Spleen (tissue), 11 donors: ENCODE data around the gene DBNL. TPM values are rescaled to one million over a fixed set of nuclear protein-coding genes. Genes with fewer than 3 reads are reported as not detected.

Experiments
- DNase-seq: peaks from one replicate; pipeline ENCODE4 v3.0.0-alpha.2; 2020
- H3K27ac ChIP-seq, 8 donors: fragments of 200-600 bp; sonication (generic) in 7 of 8; 1 replicate in 4 of 8; 2 replicates in 4 of 8; pipeline versions ENCODE4 v1.5.0 to v1.8.0; 2016 to 2021; ENCODE audit warnings: inconsistent platforms in 4 of 8, mild to moderate bottlenecking in 4 of 8, moderate library complexity in 1 of 8
- H3K27me3 ChIP-seq, 7 donors: fragments of 200-600 bp; sonication (generic) in 6 of 7; replicated peaks in 1 of 7; 1 replicate in 4 of 7; 2 replicates in 3 of 7; pipeline versions ENCODE4 v1.5.0 to v1.8.0; 2016 to 2021; ENCODE audit warnings: inconsistent platforms in 3 of 7, mild to moderate bottlenecking in 1 of 7
- H3K36me3 ChIP-seq, 6 donors: fragments of 200-600 bp; sonication (generic) in 5 of 6; 1 replicate in 4 of 6; 2 replicates in 2 of 6; pipeline versions ENCODE4 v1.5.0 to v1.8.0; 2016 to 2021; ENCODE audit warnings: inconsistent platforms in 2 of 6
- H3K4me1 ChIP-seq, 6 donors: fragments of 200-600 bp; sonication (generic) in 5 of 6; 1 replicate in 3 of 6; 2 replicates in 3 of 6; pipeline versions ENCODE4 v1.5.0 to v1.8.0; 2016 to 2021; ENCODE audit warnings: inconsistent platforms in 3 of 6
- H3K4me3 ChIP-seq, 8 donors: fragments of 200-600 bp; sonication (generic) in 7 of 8; 1 replicate in 4 of 8; 2 replicates in 4 of 8; pipeline versions ENCODE4 v1.5.0 to v1.8.0; 2016 to 2021; ENCODE audit warnings: inconsistent platforms in 4 of 8, mild to moderate bottlenecking in 4 of 8, moderate library complexity in 2 of 8
- H3K9me3 ChIP-seq, 8 donors: fragments of 200-600 bp; sonication (generic) in 7 of 8; 1 replicate in 4 of 8; 2 replicates in 4 of 8; pipeline versions ENCODE4 v1.5.0 to v1.8.0; 2016 to 2021; ENCODE audit warnings: inconsistent platforms in 4 of 8
- CTCF ChIP-seq, 11 experiments: fragments of 200-600 bp in 7 of 11; fragments of 450-650 bp in 4 of 11; sonication (generic) in 4 of 11; IDR thresholded peaks in 8 of 11; conservative IDR thresholded peaks in 3 of 11; 1 replicate in 7 of 11; 2 replicates in 4 of 11; pipeline versions ENCODE4 v1.4.0 to v1.8.0; 2016 to 2021; ENCODE audit warnings: antibody characterized with exemption in 11 of 11, inconsistent platforms in 4 of 11, mild to moderate bottlenecking in 1 of 11
- POLR2A ChIP-seq, 3 donors: fragments of 450-650 bp; IDR thresholded peaks; one replicate each; pipeline ENCODE4 v1.5.1; 2017; ENCODE audit warnings: antibody characterized with exemption in 3 of 3, mild to moderate bottlenecking in 1 of 3
- POLR2AphosphoS5 ChIP-seq, 3 donors: sonication (generic); formaldehyde crosslinking; IDR thresholded peaks; one replicate each; pipeline ENCODE4 v1.5.1; 2017; ENCODE audit warnings: antibody characterized with exemption in 3 of 3
- WGBS, 5 donors: extraction: QIAGEN DNeasy Blood & Tissue Kit in 3 of 5; methylation state at CpG; one replicate each; pipeline versions ENCODE4 v1.1.5 to v1.1.7; 2013 to 2018; 5-methylcytosine and 5-hydroxymethylcytosine counted together
- intact Hi-C: fragments of 100-400 bp; cut with DNase I; formaldehyde crosslinking; loops from one replicate; pipeline ENCODE4 v1.15.0; 2023; ENCODE audit warnings: low total_unique reads
- polyA plus RNA-seq, 3 donors: library from polyadenylated mRNA; stranded (reverse); fragments of 200-250 nt; gene quantifications; one replicate each; pipeline ENCODE4 v1.2.1, GENCODE V29; 2013
- total RNA-seq, 7 donors: library from RNA; depleted of rRNA in 3 of 7; stranded (reverse); fragments of >200 nt in 3 of 7; fragmentation: NEBNext Ultra II Directional in 4 of 7; extraction: Animal tissue kit (Norgen Biotek cat#: 25700) in 4 of 7; gene quantifications; one replicate each; pipeline versions ENCODE4 v1.1.0 to v1.2.1, GENCODE V29; 2016 to 2021
- donor health status: healthy with polysubstance abuse.
- donor health status: DM: no; HTN: no; CAD: no; lungs with moderate emphysema.
- donor health status: DM: no; HTN: no; CAD: no.
- donor health status: Bipolar disorder and iron deficiency.
- donor health status: healthy.
- donor health status: DM: no; HTN: no; CAD: no.
- donor health status: DM: yes; HTN: yes; CAD: no.

The DBNL gene
- total and polyA plus RNA-seq, 10 donors = 118 to 257 (median 206) TPM

DNA sequence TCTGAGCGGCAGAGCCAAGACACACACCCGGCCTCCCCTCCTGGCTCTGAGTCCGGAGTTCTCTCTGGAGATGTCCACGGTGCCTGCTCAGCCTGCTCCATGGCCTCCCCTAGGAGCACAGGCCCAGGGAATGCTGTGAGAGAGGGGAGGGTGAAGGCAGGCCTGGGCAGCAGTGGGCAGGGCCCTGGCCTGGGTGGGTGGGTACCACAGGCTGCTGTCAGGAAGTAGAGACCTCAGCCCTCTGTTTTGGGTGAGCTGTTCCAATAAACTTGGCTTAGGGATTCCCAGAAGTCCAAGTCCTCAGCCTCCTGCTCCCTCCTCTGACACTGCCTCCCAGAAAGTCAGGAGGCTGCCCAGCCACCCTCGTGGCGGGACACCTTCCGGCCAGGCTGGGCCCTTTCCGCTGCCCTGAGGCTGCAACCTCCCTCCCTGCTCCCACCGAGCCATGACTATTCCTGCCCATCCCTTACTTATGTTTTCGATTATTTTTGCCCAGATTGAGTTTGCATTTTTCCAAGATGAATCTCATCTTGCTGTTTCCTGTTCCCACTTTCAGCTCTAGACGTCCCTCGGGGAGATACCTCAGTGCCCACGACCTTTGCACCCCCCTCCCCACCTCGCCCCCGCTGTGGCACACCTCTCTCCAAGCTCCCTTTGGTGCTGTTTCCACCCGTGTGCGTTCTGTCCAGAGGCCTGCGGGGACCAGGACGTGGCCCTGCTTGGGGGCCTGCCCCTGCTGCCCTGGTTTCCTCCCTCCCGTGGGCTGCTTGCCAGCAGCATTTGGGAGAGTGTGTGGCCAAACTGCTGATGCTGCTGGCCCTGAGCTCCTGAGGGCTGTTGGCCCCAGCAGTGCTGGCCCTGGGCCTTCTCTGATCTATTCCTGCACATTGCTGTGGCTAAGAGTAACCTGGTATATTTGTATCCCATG is 43.7 kb downstream of the DBNL start:
- H3K36me3 ChIP-seq = no peaks in the 10 kb centered on the region
- no peak overlapping the region for H3K4me3 ChIP-seq
- no peaks in the 10 kb centered on the region for H3K9me3 ChIP-seq
- H3K27ac ChIP-seq = peak overlapping the region; percentile 65 to 82 (median 76)
- WGBS, 5 donors = 53 to 69% (median 61%) methylated on average over 20 of the region's 20 CpGs
- H3K27me3 ChIP-seq = no peaks in the 10 kb centered on the region
- intact Hi-C loops = loop anchor here (5.0 kb wide), 1 partner anchor 114 kb away; the partner anchor contains the start of gene YKT6
- peaks cover 0 to 36% (median 22%) of the 10 kb centered on the region in 6 donors for H3K4me1 ChIP-seq
- DNase-seq = peak; percentile 79
- peak; percentile 30 to 71 (median 69) for TF ChIP-seq POLR2AphosphoS5 (IDR thresholded peaks at IDR 0.05)
- no peak for TF ChIP-seq POLR2A (IDR thresholded peaks at IDR 0.05)
- TF ChIP-seq CTCF (IDR thresholded peaks at IDR 0.05 in 8 of 11, conservative IDR thresholded peaks at IDR 0.05 in 3 of 11) = no peak

DNA sequence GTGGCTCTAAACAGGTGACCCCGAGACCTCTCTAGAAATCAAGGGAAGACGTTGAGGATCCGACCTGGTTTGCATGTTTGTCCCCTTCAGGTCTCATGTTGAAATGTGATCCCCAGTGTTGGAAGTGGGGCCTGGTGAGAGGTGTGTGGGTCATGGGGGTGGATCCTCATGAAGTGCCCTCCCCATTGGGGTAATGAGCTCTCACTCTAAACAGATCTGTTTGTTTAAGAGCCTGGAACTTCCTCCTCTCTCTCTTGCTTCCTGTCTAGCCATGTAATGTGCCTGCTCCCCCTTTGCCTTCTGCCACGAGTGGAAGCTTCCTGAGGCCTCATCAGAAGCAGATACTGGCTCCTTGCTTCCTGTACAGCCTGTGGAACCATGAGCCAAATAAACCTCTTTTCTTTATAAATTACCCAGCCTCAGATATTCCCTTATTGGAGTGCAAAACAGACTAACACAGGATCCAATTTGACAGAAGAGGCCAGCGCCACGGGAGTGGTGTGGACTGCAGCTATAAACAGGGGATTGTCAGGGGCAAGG is 48.7 kb downstream of the DBNL start:
- H3K36me3 ChIP-seq = no peaks in the 10 kb centered on the region
- no peak for TF ChIP-seq POLR2AphosphoS5 (IDR thresholded peaks at IDR 0.05)
- TF ChIP-seq CTCF (IDR thresholded peaks at IDR 0.05 in 8 of 11, conservative IDR thresholded peaks at IDR 0.05 in 3 of 11) = no peak
- TF ChIP-seq POLR2A (IDR thresholded peaks at IDR 0.05) = no peak
- H3K4me3 ChIP-seq = no peak overlapping the region
- no peaks in the 10 kb centered on the region for H3K9me3 ChIP-seq
- whole genome bisulfite sequencing, 5 donors = 73 to 80% (median 75%) methylated on average over 6 of the region's 6 CpGs
- intact Hi-C loops = no loop called here
- peak; percentile 17 for DNase-seq
- peaks cover 0 to 55% (median 35%) of the 10 kb centered on the region in 6 donors for H3K4me1 ChIP-seq
- peak overlapping the region in 2 of 8 donors; percentile 3 to 7 for H3K27ac ChIP-seq
- no peaks in the 10 kb centered on the region for H3K27me3 ChIP-seq

DNA sequence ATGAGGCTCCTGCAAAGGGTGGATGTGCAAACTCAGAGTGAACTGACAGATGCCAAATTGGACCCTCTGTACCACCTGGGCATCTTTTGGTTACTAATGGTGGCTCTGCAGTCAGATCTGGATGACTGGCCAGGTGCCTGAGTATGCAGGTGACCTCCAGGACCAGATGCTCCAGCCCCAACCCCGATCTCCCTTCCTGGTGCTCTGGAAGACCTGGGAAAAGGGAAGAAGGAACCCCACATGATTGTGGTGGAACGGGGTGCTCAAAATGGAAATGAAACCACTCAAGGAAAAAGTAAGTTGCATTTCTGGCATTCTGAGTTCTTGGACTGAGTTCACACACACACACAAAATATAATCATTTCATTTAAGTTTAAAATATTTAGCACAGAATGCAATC is 49.9 kb downstream of the DBNL start:
- no peak for TF ChIP-seq POLR2A (IDR thresholded peaks at IDR 0.05)
- Histone ChIP-seq H3K9me3 (no peaks in the 10 kb centered on the region), H3K27ac (peak overlapping the region in 5 of 8 donors; percentile 14 to 71 (median 41)), H3K27me3 (no peaks in the 10 kb centered on the region), H3K4me3 (no peak overlapping the region), H3K36me3 (no peaks in the 10 kb centered on the region), H3K4me1 (peaks cover 0 to 47% (median 29%) of the 10 kb centered on the region in 6 donors)
- no peak for DNase-seq
- intact Hi-C loops = no loop called here
- 44 to 59% (median 52%) methylated on average over 2 of the region's 2 CpGs for WGBS, 5 donors

DNA sequence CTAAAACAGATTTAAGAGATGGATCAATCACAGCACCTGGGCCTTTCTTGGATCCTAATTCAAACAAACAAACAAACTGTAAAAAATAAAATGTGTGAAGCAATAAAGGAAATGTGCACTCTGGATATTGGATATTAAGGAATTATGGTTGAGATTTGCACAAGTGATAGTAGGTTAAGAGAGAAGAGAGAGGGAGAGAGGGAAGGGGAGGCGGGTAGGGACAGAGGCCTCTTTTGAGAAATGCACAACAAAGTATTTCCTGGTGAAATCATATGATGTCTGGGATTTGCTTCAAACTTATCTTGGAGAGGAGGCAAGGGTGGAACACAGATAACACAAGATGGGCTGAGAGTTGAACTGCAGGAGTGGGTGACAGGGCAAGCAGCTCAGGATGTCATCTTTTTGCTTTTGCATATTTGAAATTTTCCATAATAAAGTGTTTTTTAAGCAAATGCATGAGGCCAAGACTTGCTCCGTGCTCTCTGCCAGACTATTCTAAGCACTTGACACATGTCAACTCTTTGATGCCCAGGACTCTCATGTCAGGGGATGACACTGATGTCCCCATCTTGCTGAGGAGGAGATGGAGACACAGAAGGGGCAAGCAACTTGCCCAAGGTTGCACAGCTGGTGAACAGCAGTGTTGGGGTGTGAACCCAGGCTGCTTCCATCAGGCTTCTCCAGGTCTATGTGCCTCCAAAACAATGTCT is 50.5 kb downstream of the DBNL start:
- Histone ChIP-seq H3K36me3 (no peaks in the 10 kb centered on the region), H3K9me3 (no peaks in the 10 kb centered on the region), H3K27me3 (no peaks in the 10 kb centered on the region), H3K27ac (peak overlapping the region in 4 of 8 donors; percentile 14 to 71 (median 58)), H3K4me3 (no peak overlapping the region), H3K4me1 (peaks cover 0 to 51% (median 29%) of the 10 kb centered on the region in 6 donors)
- TF ChIP-seq CTCF (IDR thresholded peaks at IDR 0.05 in 8 of 11, conservative IDR thresholded peaks at IDR 0.05 in 3 of 11) (no peak), POLR2AphosphoS5 (IDR thresholded peaks at IDR 0.05) (no peak), POLR2A (IDR thresholded peaks at IDR 0.05) (no peak)
- intact Hi-C loops = no loop called here
- WGBS, 5 donors = 48 to 70% (median 69%) methylated on average over 2 of the region's 2 CpGs
- no peak for DNase-seq
